SU-DHL-6 (cell line): ENCODE data around the gene RGS19.

ENCODE experiments used
- CTCF ChIP-seq: fragments of 200-600 bp; sonication (generic); IDR thresholded peaks from one replicate; pipeline ENCODE4 v1.5.1; 2017; ENCODE audit warnings: antibody characterized with exemption, mild to moderate bottlenecking, low read length, moderate library complexity; ENCODE audit not compliant: insufficient read depth, poor library complexity, severe bottlenecking
- EZH2phosphoT487 ChIP-seq: fragments of 200-600 bp; sonication (generic), shearing (Covaris generic); conservative IDR thresholded peaks from 2 replicates; pipeline ENCODE4 v1.6.1; 2018; ENCODE audit warnings: mild to moderate bottlenecking, antibody characterized with exemption, low read length, moderate library complexity, mixed read lengths

GRCh38 chr20:64023361-64024140, 55.8 kb downstream of the RGS19 start:
- TF ChIP-seq CTCF (no peak), EZH2phosphoT487 (no peak)
